ENCODE measurements around the gene KCNIP4. TPM values are rescaled to one million over a fixed set of nuclear protein-coding genes. Genes with fewer than 3 reads are reported as not detected.

The KCNIP4 gene
- total and polyA plus RNA-seq, 2 donors from 2014 or later: 9.8 to 43.9 TPM

DNA sequence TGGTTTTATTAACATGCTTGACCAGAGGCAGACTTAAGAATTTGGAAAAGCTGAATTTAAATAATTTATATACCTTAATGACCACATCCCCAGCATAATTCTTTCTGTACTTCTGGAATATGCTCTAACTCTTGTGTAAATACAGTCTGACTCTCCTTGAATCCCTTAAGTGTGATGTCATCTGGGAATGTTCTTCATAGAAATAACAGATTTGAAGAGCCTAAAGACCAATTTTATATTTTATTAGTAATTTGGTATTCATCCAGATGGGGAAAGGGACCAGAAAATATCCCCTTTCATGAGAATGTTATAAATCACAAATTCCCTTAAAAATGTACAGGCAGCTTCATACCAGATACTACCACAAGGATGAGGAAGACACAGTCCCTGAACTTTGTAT, 58.3 kb downstream of the KCNIP4 start:
- no peak for FAIRE-seq

DNA sequence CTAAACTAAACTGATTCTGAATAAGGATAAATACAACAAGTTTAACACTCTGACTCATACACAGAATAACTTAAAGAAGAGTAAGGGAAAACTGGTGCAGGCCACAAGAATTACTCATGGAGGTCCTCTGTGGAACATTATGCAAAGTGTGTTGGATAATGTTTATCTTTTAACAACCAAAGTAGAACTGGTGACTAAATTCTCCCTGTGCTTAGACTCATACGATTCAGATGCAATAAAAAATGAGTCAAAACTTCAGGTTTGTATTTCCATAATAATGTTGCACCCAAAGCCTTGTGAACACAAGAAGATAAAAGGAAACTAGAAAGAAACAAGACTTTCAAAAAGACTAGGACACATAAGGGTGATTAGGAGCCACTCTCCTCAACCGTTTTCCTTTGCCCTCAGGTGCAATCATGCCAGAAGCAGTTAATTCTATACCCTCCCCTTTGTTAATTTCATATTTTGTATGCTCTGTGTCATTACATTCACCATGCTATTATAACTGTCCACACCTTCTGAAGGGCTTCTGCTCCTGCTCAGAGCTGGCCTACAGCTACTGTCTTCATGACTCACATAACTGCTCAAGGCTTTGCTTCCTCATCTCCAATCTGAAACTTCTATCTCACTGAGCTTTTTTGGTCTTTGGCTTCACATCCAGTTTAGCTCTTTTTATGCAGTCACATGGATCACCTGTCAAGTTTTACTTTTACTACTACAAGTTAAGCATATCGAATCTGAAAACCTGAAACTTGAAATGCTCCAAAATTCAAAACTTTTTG, 60.2 kb downstream of the KCNIP4 start:
- H3K9me3 ChIP-seq (ENCODE audit: control insufficient read depth in 2 of 3, insufficient read depth in 1 of 3, low read length in 3 of 3): no peaks in the 10 kb centered on the region
- H3K36me3 ChIP-seq (ENCODE audit: control insufficient read depth in 2 of 3, insufficient read depth in 3 of 3, low read length in 3 of 3): no peaks in the 10 kb centered on the region
- H3K9ac ChIP-seq (ENCODE audit: low read length in 3 of 3): no peak overlapping the region
- FAIRE-seq (no peak), DNase-seq (no peak)
- no peaks in the 10 kb centered on the region for H3K27me3 ChIP-seq (ENCODE audit: control insufficient read depth, insufficient read depth, low read length)
- no peak overlapping the region for H3K4me3 ChIP-seq (ENCODE audit: low read length in 3 of 3)
- H3K4me1 ChIP-seq (ENCODE audit: control insufficient read depth in 2 of 3, insufficient read depth in 2 of 3, low read depth in 1 of 3, low read length in 3 of 3): no peaks in the 10 kb centered on the region
- H3K27ac ChIP-seq (ENCODE audit: low read depth in 2 of 2, low read length in 2 of 2): no peak overlapping the region
- intact Hi-C loops (cut with DNase I): no loop called here
- TF ChIP-seq, protein P1, sequence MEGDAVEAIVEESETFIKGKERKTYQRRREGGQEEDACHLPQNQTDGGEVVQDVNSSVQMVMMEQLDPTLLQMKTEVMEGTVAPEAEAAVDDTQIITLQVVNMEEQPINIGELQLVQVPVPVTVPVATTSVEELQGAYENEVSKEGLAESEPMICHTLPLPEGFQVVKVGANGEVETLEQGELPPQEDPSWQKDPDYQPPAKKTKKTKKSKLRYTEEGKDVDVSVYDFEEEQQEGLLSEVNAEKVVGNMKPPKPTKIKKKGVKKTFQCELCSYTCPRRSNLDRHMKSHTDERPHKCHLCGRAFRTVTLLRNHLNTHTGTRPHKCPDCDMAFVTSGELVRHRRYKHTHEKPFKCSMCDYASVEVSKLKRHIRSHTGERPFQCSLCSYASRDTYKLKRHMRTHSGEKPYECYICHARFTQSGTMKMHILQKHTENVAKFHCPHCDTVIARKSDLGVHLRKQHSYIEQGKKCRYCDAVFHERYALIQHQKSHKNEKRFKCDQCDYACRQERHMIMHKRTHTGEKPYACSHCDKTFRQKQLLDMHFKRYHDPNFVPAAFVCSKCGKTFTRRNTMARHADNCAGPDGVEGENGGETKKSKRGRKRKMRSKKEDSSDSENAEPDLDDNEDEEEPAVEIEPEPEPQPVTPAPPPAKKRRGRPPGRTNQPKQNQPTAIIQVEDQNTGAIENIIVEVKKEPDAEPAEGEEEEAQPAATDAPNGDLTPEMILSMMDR (IDR thresholded peaks at IDR 0.05; ENCODE audit: borderline replicate concordance, extremely low read depth, insufficient read depth): no peak

More for the DNA sequence above, 58.3 kb downstream of the KCNIP4 start:
- no peaks in the 10 kb centered on the region for H3K27me3 ChIP-seq (ENCODE audit: control insufficient read depth, insufficient read depth, low read length)
- DNase-seq: no peak
- no peak overlapping the region for H3K4me3 ChIP-seq (ENCODE audit: low read length in 3 of 3)
- no peaks in the 10 kb centered on the region for H3K4me1 ChIP-seq (ENCODE audit: control insufficient read depth in 2 of 3, insufficient read depth in 2 of 3, low read depth in 1 of 3, low read length in 3 of 3)
- no peak overlapping the region for H3K27ac ChIP-seq (ENCODE audit: low read depth in 2 of 2, low read length in 2 of 2)
- intact Hi-C loops (cut with DNase I): no loop called here
- TF ChIP-seq, protein P1 (IDR thresholded peaks at IDR 0.05; ENCODE audit: borderline replicate concordance, extremely low read depth, insufficient read depth): no peak
- no peaks in the 10 kb centered on the region for H3K9me3 ChIP-seq (ENCODE audit: control insufficient read depth in 2 of 3, insufficient read depth in 1 of 3, low read length in 3 of 3)
- no peak overlapping the region for H3K9ac ChIP-seq (ENCODE audit: low read length in 3 of 3)
- H3K36me3 ChIP-seq (ENCODE audit: control insufficient read depth in 2 of 3, insufficient read depth in 3 of 3, low read length in 3 of 3): no peaks in the 10 kb centered on the region

DNA sequence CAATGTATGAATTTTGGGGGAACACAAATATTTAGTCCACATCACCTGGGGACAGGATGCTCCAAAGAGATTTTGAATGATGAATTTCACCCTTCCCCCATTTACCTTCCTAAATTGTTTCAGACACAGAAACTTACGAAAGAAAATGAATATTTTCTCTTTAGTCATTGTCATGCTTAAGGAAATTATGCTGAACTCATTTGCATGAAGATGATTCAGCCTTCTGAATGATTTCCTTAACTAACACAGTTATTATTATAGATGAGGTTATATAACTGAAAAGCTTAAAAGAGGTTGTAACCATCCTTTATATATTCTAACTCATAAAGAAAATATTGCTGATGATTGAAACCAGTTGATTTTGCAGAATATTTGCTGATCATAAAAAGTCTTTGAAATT, 61.1 kb downstream of the KCNIP4 start:
- FAIRE-seq (no peak), DNase-seq (no peak)
- Histone ChIP-seq H3K9me3 (ENCODE audit: control insufficient read depth in 2 of 3, insufficient read depth in 1 of 3, low read length in 3 of 3) (no peaks in the 10 kb centered on the region), H3K36me3 (ENCODE audit: control insufficient read depth in 2 of 3, insufficient read depth in 3 of 3, low read length in 3 of 3) (no peaks in the 10 kb centered on the region), H3K4me3 (ENCODE audit: low read length in 3 of 3) (no peak overlapping the region), H3K4me1 (ENCODE audit: control insufficient read depth in 2 of 3, insufficient read depth in 2 of 3, low read depth in 1 of 3, low read length in 3 of 3) (no peaks in the 10 kb centered on the region), H3K27ac (ENCODE audit: low read depth in 2 of 2, low read length in 2 of 2) (no peak overlapping the region), H3K9ac (ENCODE audit: low read length in 3 of 3) (no peak overlapping the region), H3K27me3 (ENCODE audit: control insufficient read depth, insufficient read depth, low read length) (no peaks in the 10 kb centered on the region)
- TF ChIP-seq, protein P1 (IDR thresholded peaks at IDR 0.05; ENCODE audit: borderline replicate concordance, extremely low read depth, insufficient read depth): no peak
- intact Hi-C loops (cut with DNase I): no loop called here

Measured in kidney (tissue), 14 donors.